ENCODE data around the gene TSHZ2. TPM values are rescaled to one million over a fixed set of nuclear protein-coding genes. Genes with fewer than 3 reads are reported as not detected.

Gene TSHZ2

Small RNA genes within 50 kb of the gene (small RNA-seq; reads per million reads assigned to genes)
- gene RF00019 (ENCODE audit: low read depth), result not detected

Measured in mesenchymal stem cell (in vitro differentiated cells and primary cell).